Dendritic cell treated with granulocyte-macrophage colony-stimulating factor and Interleukin-4, amounts not matched to agents 40 ng/mL and 50 ng/mL, for 4 days (primary cell): ENCODE data around the gene RHOXF1.
A peak's percentile ranks its signal among the peaks of the same experiment; 100 is the strongest.
"Not testable (repeated sequence)": the region's sequence is repeated elsewhere in the genome, so short reads cannot be mapped to it uniquely, and the experiment has no call there.

ENCODE experiments used
- H3K27ac Mint-ChIP-seq: one replicate; pipeline ENCODE4 v1.8.0; 2022; ENCODE audit warnings: mild to moderate bottlenecking, mixed read lengths
- H3K27me3 Mint-ChIP-seq: one replicate; pipeline ENCODE4 v1.8.0; 2022; ENCODE audit warnings: mild to moderate bottlenecking, mixed read lengths
- H3K36me3 Mint-ChIP-seq: one replicate; pipeline ENCODE4 v1.8.0; 2022; ENCODE audit warnings: low read depth, mixed read lengths
- H3K4me1 Mint-ChIP-seq: one replicate; pipeline ENCODE4 v1.8.0; 2022; ENCODE audit warnings: low read depth, mixed read lengths
- H3K4me3 Mint-ChIP-seq: one replicate; pipeline ENCODE4 v1.8.0; 2022; ENCODE audit warnings: mild to moderate bottlenecking, moderate library complexity, mixed read lengths
- H3K9me3 Mint-ChIP-seq: one replicate; pipeline ENCODE4 v1.8.0; 2022; ENCODE audit warnings: mixed read lengths
- intact Hi-C: fragments of 100-400 bp; cut with micrococcal nuclease; formaldehyde crosslinking; loops from one replicate; pipeline ENCODE4 v1.15.0; 2022

The RHOXF1 gene

GRCh38 chrX:120115438-120115963 lies at the start of gene RHOXF1:
RHOXF1 (minus strand) TSS chrX:120115913; CDS start chrX:120115862, 51 bp downstream.
- no peaks in the 10 kb centered on the region for H3K27me3 Mint-ChIP-seq
- intact Hi-C loops = no loop called here
- no peaks in the 10 kb centered on the region for H3K9me3 Mint-ChIP-seq
- H3K4me1 Mint-ChIP-seq = no peaks in the 10 kb centered on the region
- H3K27ac Mint-ChIP-seq = no peak within 1 kb of the TSS
- H3K4me3 Mint-ChIP-seq = no peak within 1 kb of the TSS
- H3K36me3 Mint-ChIP-seq = no peaks in the 10 kb centered on the region

- H3K27me3 Mint-ChIP-seq, H3K27ac Mint-ChIP-seq, H3K36me3 Mint-ChIP-seq, H3K4me1 Mint-ChIP-seq, H3K9me3 Mint-ChIP-seq, intact Hi-C loops, H3K4me3 Mint-ChIP-seq: not testable (repeated sequence)
Measured at GRCh38 chrX:120159086-120159485, 43.4 kb upstream of the RHOXF1 start.

DNA sequence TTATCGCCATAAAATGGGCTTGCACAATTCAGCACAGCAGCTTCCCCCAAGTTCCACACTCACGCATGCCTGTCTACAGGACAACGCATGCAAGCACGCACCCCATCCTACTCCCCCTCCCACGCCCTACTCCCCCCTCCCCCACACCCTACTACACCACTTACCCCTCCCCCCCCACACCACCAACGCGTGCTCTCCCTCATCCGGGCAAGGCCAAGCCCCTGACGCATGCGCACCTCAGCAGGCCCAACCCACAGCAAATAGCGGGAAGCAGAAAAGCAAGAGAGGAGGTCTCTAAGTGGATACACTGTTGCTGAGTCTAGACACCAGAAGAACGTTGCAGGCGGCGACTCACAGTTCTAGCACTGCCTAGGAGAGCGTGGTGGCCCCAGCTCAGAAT lies 42.6 kb upstream of the RHOXF1 start, which contains the start of gene RHOXF2:
Gene RHOXF2 (plus strand): TSS at position 301 of the 400 bp plus-strand sequence. CDS start 138 bp downstream, outside the sequence.
- H3K4me1 Mint-ChIP-seq, H3K27me3 Mint-ChIP-seq, H3K9me3 Mint-ChIP-seq, H3K36me3 Mint-ChIP-seq, H3K27ac Mint-ChIP-seq, H3K4me3 Mint-ChIP-seq, intact Hi-C loops: not testable (repeated sequence)

- H3K27ac Mint-ChIP-seq, H3K27me3 Mint-ChIP-seq, H3K36me3 Mint-ChIP-seq, intact Hi-C loops, H3K9me3 Mint-ChIP-seq, H3K4me3 Mint-ChIP-seq: not testable (repeated sequence)
- peaks cover 14% of the 10 kb centered on the region for H3K4me1 Mint-ChIP-seq
Measured at GRCh38 chrX:120150109-120150744, 34.5 kb upstream of the RHOXF1 start.

DNA sequence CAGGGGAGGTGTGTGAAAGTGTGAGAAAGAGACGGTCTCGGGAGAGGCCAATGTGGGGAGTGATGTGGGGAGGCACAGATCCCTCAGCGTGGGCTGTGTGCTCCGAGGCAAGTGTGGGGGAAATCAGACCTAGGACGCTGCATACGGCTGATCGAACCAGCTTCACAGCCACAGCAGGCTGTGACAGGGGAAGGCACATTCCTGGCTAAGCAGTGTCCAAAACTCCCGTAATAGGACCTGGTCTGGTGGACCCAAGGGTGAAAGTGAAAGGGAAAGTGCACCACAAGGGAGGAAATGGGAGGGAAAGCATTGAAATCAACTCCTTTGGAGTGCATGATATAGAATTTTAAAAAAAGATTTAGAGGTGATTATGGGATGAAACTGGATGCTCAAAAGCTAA lies 31.8 kb upstream of the RHOXF1 start:
- Mint-ChIP-seq H3K9me3 (peaks cover 9% of the 10 kb centered on the region), H3K4me3 (no peak overlapping the region), H3K4me1 (peaks cover 36% of the 10 kb centered on the region), H3K27me3 (peaks cover 16% of the 10 kb centered on the region), H3K36me3 (peaks cover 7% of the 10 kb centered on the region), H3K27ac (no peak overlapping the region)
- intact Hi-C loops = no loop called here

DNA sequence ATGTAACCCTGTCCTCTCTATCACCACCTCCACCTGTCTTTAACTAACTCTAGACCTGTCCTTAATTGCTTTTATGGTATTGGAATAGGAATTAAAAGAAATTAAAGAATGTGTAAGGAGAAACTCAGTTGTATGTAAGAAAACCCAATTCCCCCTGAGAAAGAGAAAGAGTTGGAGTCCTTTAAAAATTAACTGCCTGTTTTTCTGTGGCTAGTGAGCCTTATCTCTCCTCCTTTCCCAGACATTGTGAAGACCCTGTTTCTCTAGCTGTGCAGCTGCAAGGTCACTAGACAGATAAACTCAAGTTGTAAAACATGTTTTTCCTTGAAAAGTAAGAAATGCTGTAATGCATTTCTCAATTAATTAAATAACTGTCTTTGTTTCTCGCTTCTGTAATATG lies 30.6 kb upstream of the RHOXF1 start:
- H3K4me1 Mint-ChIP-seq = peaks cover 39% of the 10 kb centered on the region
- H3K9me3 Mint-ChIP-seq, H3K4me3 Mint-ChIP-seq, intact Hi-C loops, H3K27ac Mint-ChIP-seq, H3K36me3 Mint-ChIP-seq: not testable (repeated sequence)
- H3K27me3 Mint-ChIP-seq = peaks cover 16% of the 10 kb centered on the region

DNA sequence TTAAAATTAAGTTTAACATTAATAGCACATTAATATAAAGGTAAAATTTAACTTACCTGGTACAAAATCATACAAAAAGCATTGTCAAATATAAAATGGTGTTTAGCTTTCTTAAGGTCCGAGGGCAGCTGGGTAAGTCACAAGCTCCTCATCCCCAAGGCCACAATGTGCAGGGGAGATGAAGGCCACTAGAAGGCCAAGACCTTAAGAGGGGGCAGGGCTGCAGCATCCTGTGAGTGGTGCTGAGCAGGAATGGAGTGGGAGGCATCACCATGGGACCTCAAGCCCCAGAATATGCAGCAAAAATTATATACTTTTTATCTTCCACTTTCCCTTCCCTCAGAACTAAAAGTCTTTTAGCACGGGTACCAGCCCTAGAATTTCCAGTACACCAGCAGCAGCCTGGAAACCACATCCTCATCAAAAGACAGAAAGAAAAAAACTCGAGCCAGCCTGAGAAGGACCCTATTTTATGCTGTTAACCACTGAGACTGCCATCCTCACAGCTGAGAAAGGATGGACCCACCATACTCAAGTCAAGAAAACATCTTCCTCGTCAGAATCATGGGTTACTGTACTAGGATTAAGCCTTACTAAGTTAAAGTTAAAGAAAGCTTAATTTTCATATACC lies 29.7 kb upstream of the RHOXF1 start:
- peaks cover 7% of the 10 kb centered on the region for H3K36me3 Mint-ChIP-seq
- peaks cover 9% of the 10 kb centered on the region for H3K9me3 Mint-ChIP-seq
- H3K27me3 Mint-ChIP-seq = peaks cover 16% of the 10 kb centered on the region
- intact Hi-C loops = no loop called here
- no peak overlapping the region for H3K4me3 Mint-ChIP-seq
- no peak overlapping the region for H3K27ac Mint-ChIP-seq
- peaks cover 39% of the 10 kb centered on the region for H3K4me1 Mint-ChIP-seq

GRCh38 chrX:120144178-120144844 lies 28.6 kb upstream of the RHOXF1 start:
- peaks cover 7% of the 10 kb centered on the region for H3K36me3 Mint-ChIP-seq
- H3K9me3 Mint-ChIP-seq = peaks cover 9% of the 10 kb centered on the region
- peaks cover 16% of the 10 kb centered on the region for H3K27me3 Mint-ChIP-seq
- H3K27ac Mint-ChIP-seq = peak overlapping the region; percentile 25
- intact Hi-C loops = no loop called here
- peaks cover 39% of the 10 kb centered on the region for H3K4me1 Mint-ChIP-seq
- H3K4me3 Mint-ChIP-seq = no peak overlapping the region

DNA sequence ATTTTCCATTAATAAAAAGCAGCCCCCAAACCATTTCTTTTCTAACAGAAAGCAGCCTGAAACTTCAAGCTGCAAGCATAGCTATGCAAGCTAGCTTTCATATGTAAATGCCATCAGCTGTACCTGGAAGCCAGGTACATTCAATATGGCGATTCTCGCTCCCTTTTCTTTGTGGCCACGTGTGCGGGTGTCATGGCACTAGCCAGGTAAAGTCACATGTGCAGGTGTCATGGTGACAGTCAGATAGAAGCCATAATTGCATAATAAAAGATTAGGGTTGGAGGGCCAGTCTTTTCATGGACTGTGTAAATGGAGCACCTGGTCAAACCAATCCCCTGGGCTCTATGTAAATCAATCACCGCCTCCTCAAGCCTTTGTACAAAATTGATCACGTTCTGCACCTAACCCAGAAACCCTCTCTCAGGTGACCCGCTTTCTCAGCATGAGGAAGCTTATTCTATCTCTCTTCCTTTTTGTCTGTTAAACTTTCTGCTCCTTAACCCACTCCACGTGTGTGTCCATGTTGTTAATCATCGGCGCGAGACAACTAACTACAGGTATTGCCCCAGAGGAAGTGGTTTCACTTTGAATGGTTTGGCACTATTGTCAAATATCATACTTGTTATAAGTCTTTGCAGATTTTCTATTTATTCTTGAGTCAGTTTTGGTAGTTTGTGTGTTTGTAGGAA lies 24.7 kb upstream of the RHOXF1 start:
- Mint-ChIP-seq H3K4me3 (no peak overlapping the region), H3K27me3 (peaks cover 7% of the 10 kb centered on the region), H3K27ac (no peak overlapping the region), H3K36me3 (no peaks in the 10 kb centered on the region), H3K9me3 (no peaks in the 10 kb centered on the region), H3K4me1 (peaks cover 30% of the 10 kb centered on the region)
- intact Hi-C loops = no loop called here

GRCh38 chrX:120137439-120137838 lies 21.7 kb upstream of the RHOXF1 start:
- no peak overlapping the region for H3K27ac Mint-ChIP-seq
- peaks cover 7% of the 10 kb centered on the region for H3K4me1 Mint-ChIP-seq
- no peaks in the 10 kb centered on the region for H3K9me3 Mint-ChIP-seq
- intact Hi-C loops = no loop called here
- no peaks in the 10 kb centered on the region for H3K27me3 Mint-ChIP-seq
- H3K4me3 Mint-ChIP-seq = no peak overlapping the region
- no peaks in the 10 kb centered on the region for H3K36me3 Mint-ChIP-seq

DNA sequence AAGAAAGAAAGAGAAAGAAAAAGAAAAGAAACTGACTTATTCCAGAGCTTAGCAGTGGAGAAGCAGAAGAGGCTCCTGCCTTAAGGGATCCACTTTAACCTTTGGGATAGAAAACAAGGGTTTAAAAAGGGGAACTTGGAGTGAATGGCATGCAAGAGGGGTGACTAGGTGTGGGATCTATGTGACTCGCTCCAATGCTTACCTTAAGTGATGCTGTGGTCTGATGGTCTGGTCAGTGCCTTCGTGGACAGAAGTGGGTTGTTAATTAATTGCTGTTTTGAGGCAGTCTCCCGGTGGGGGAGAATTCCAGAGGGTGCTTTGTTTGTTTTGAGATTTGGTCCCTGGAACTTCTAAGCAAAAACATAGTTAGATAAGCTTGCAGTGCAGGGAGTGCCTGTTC lies 21.1 kb upstream of the RHOXF1 start:
- intact Hi-C loops = no loop called here
- no peaks in the 10 kb centered on the region for H3K9me3 Mint-ChIP-seq
- H3K36me3 Mint-ChIP-seq = no peaks in the 10 kb centered on the region
- H3K4me1 Mint-ChIP-seq = peaks cover 6% of the 10 kb centered on the region
- no peak overlapping the region for H3K4me3 Mint-ChIP-seq
- H3K27me3 Mint-ChIP-seq = no peaks in the 10 kb centered on the region
- no peak overlapping the region for H3K27ac Mint-ChIP-seq

DNA sequence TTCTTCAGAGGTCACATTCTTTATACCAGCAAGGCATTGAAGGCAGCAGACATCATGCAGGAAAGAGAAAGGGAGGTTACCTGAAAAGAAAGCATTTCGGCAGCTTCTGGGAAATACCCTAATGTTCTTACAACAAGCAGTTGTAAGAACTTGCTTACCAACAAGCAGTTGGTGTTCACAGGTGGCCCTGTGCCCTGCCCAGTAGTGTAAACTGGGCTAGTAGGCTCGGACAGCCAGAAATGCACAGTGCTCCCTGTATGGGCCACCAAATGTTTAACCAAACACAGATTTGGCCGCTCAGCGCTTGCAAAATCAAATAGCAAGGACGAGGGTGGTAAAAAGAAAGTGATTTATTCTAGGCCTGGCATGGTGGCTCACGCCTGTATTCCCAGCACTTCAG lies 20.4 kb upstream of the RHOXF1 start:
- no peaks in the 10 kb centered on the region for H3K9me3 Mint-ChIP-seq
- intact Hi-C loops = no loop called here
- H3K27ac Mint-ChIP-seq = no peak overlapping the region
- H3K36me3 Mint-ChIP-seq = no peaks in the 10 kb centered on the region
- no peak overlapping the region for H3K4me3 Mint-ChIP-seq
- H3K4me1 Mint-ChIP-seq = peaks cover 6% of the 10 kb centered on the region
- no peaks in the 10 kb centered on the region for H3K27me3 Mint-ChIP-seq

- H3K9me3 Mint-ChIP-seq, H3K4me3 Mint-ChIP-seq, H3K36me3 Mint-ChIP-seq, H3K27me3 Mint-ChIP-seq, H3K27ac Mint-ChIP-seq, intact Hi-C loops: not testable (repeated sequence)
- H3K4me1 Mint-ChIP-seq = peaks cover 11% of the 10 kb centered on the region
Measured at GRCh38 chrX:120128306-120128846, 12.7 kb upstream of the RHOXF1 start.

DNA sequence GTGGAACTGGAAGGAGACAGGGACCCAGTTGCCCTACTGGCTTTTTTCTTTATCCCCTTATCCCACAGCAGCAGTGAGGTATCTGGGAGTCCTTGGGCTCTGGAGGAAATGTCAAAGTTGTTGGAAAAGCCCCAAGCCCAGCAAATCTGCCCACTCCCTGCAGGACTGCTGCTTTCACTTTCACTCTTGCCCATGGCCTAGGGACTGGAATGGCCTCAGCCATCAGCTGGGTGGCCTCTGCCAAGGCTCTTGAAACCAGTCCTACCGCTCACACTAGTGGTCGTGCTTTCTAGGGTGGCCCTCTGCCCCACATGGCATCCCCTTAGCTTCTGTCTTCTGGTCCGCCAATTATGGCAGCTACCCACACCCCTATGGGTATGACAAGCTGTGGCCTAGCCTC lies 9.7 kb upstream of the RHOXF1 start:
- Mint-ChIP-seq H3K27me3 (no peaks in the 10 kb centered on the region), H3K27ac (peak overlapping the region; percentile 30)
- intact Hi-C loops = no loop called here

More for the DNA sequence above, 9.7 kb upstream of the RHOXF1 start:
- Mint-ChIP-seq H3K36me3 (no peaks in the 10 kb centered on the region), H3K4me3 (peak overlapping the region; percentile 17), H3K9me3 (no peaks in the 10 kb centered on the region), H3K4me1 (peaks cover 11% of the 10 kb centered on the region)
